HG03378 (cell line): ENCODE measurements around the gene HLA-A.
"Not testable (repeated sequence)": the region's sequence is repeated elsewhere in the genome, so short reads cannot be mapped to it uniquely, and the experiment has no call there.

Experiments
- ATAC-seq: cut with Tn5 transposase; IDR thresholded peaks from one replicate; pipeline ENCODE4 v1.9.1; 2021; ENCODE audit warnings: mild to moderate bottlenecking, moderate library complexity; ENCODE audit not compliant: unreplicated experiment

The HLA-A gene

GRCh38 chr6:29942275-29943052, at the start of gene HLA-A:
Gene HLA-A, plus strand, starts transcription at chr6:29942532. Its CDS starts 22 bp downstream, at chr6:29942554.
- ATAC-seq, result peak; percentile 87

- no peak for ATAC-seq
These were observed 49.6 kb upstream of the HLA-A start for GRCh38 chr6:29892696-29893095.

GRCh38 chr6:29899281-29899680, 43.1 kb upstream of the HLA-A start:
- ATAC-seq, result no peak

- no peak for ATAC-seq
These were observed 37.0 kb upstream of the HLA-A start for GRCh38 chr6:29905286-29905685.

GRCh38 chr6:29907637-29908340, 34.5 kb upstream of the HLA-A start:
- no peak for ATAC-seq

GRCh38 chr6:29908341-29908662, 34.0 kb upstream of the HLA-A start:
- ATAC-seq, result no peak

- ATAC-seq, result no peak
These were observed 33.6 kb upstream of the HLA-A start for GRCh38 chr6:29908710-29909109.

- no peak for ATAC-seq
These were observed 32.3 kb upstream of the HLA-A start for GRCh38 chr6:29909985-29910384.

GRCh38 chr6:29912840-29913239, 29.5 kb upstream of the HLA-A start:
- ATAC-seq, result no peak

- ATAC-seq, result no peak
These were observed 25.6 kb upstream of the HLA-A start for GRCh38 chr6:29916741-29917140.

GRCh38 chr6:29917857-29918256, 24.5 kb upstream of the HLA-A start:
- ATAC-seq, result no peak

GRCh38 chr6:29919506-29920445, 22.6 kb upstream of the HLA-A start:
- no peak for ATAC-seq

GRCh38 chr6:29924287-29924686, 18.0 kb upstream of the HLA-A start:
- no peak for ATAC-seq

GRCh38 chr6:29924731-29925130, 17.6 kb upstream of the HLA-A start:
- ATAC-seq, result no peak

- ATAC-seq, result no peak
These were observed 17.0 kb upstream of the HLA-A start for GRCh38 chr6:29925321-29925720.

GRCh38 chr6:29925727-29926412, 16.5 kb upstream of the HLA-A start:
- peak; percentile 22 for ATAC-seq

GRCh38 chr6:29926413-29927274, 15.7 kb upstream of the HLA-A start:
- peak; percentile 51 for ATAC-seq

GRCh38 chr6:29927275-29927569, 15.1 kb upstream of the HLA-A start:
- ATAC-seq, result no peak

GRCh38 chr6:29927841-29928388, 14.4 kb upstream of the HLA-A start:
- ATAC-seq, result no peak

- not testable (repeated sequence) for ATAC-seq
These were observed 12.3 kb upstream of the HLA-A start for GRCh38 chr6:29930047-29930446.
